H9 (cell line): Measurements from ENCODE around the gene POP4. TPM values are rescaled to one million over a fixed set of nuclear protein-coding genes. Genes with fewer than 3 reads are reported as not detected.

Experiments used
- DNase-seq: peaks from one replicate; pipeline ENCODE4 v3.0.0-alpha.2; 2017
- H2AFZ ChIP-seq: one replicate; pipeline ENCODE4 v1.6.1; 2013; ENCODE audit warnings: mild to moderate bottlenecking, low read length, control low read depth, moderate library complexity
- H2AK5ac ChIP-seq: 2 replicates; pipeline ENCODE4 v1.6.1; 2013; ENCODE audit warnings: low read length, control low read depth, mixed read lengths; ENCODE audit not compliant: insufficient read length
- H2BK120ac ChIP-seq: one replicate; pipeline ENCODE4 v1.6.1; 2013; ENCODE audit warnings: low read depth, mild to moderate bottlenecking, low read length, control low read depth, inconsistent platforms; ENCODE audit not compliant: poor library complexity, severe bottlenecking
- H2BK12ac ChIP-seq: 2 replicates; pipeline ENCODE4 v1.6.1; 2013; ENCODE audit warnings: low read length, control low read depth, mixed read lengths, low read depth; ENCODE audit not compliant: insufficient read length
- H2BK15ac ChIP-seq: 2 replicates; pipeline ENCODE4 v1.6.1; 2013; ENCODE audit warnings: low read depth, low read length, control low read depth
- H2BK20ac ChIP-seq: one replicate; pipeline ENCODE4 v1.6.1; 2013; ENCODE audit warnings: low read depth, mild to moderate bottlenecking, low read length, control low read depth, inconsistent platforms; ENCODE audit not compliant: poor library complexity, severe bottlenecking
- H2BK5ac ChIP-seq: 2 replicates; pipeline ENCODE4 v1.6.1; 2013; ENCODE audit warnings: low read length, control low read depth, mixed read lengths; ENCODE audit not compliant: insufficient read length
- H3K14ac ChIP-seq: 2 replicates; pipeline ENCODE4 v1.6.1; 2013; ENCODE audit warnings: low read length, control low read depth; ENCODE audit not compliant: insufficient read depth
- H3K18ac ChIP-seq: 2 replicates; pipeline ENCODE4 v1.6.1; 2013; ENCODE audit warnings: low read depth, mild to moderate bottlenecking, mixed read lengths, low read length, control low read depth; ENCODE audit not compliant: insufficient read length
- H3K23ac ChIP-seq: 2 replicates; pipeline ENCODE4 v1.6.1; 2013; ENCODE audit warnings: low read length, control low read depth, mixed read lengths, low read depth; ENCODE audit not compliant: insufficient read length
- H3K23me2 ChIP-seq: 2 replicates; pipeline ENCODE4 v1.6.1; 2013; ENCODE audit warnings: low read depth, mild to moderate bottlenecking, mixed read lengths, low read length, control low read depth; ENCODE audit not compliant: insufficient read length, poor library complexity, severe bottlenecking
- H3K27ac ChIP-seq: 2 replicates; pipeline ENCODE4 v1.5.1; 2013; ENCODE audit warnings: low read length, control low read depth, mixed read lengths, low read depth; ENCODE audit not compliant: insufficient read length
- H3K27me3 ChIP-seq: 2 replicates; pipeline ENCODE4 v1.6.1; 2013; ENCODE audit warnings: low read length, control low read depth, inconsistent platforms; ENCODE audit not compliant: insufficient read depth
- H3K4ac ChIP-seq: 2 replicates; pipeline ENCODE4 v1.6.1; 2013; ENCODE audit warnings: low read depth, mild to moderate bottlenecking, control low read depth, inconsistent platforms, low read length, moderate library complexity
- H3K4me1 ChIP-seq: 2 replicates; pipeline ENCODE4 v1.6.1; 2013; ENCODE audit warnings: low read length, control low read depth, inconsistent platforms; ENCODE audit not compliant: insufficient read depth
- H3K4me2 ChIP-seq: 2 replicates; pipeline ENCODE4 v1.6.1; 2013; ENCODE audit warnings: low read length, control low read depth, mixed read lengths; ENCODE audit not compliant: insufficient read length, insufficient read depth
- H3K56ac ChIP-seq: 2 replicates; pipeline ENCODE4 v1.6.1; 2013; ENCODE audit warnings: low read depth, mild to moderate bottlenecking, mixed read lengths, low read length, control low read depth; ENCODE audit not compliant: insufficient read length
- H3K79me1 ChIP-seq: 2 replicates; pipeline ENCODE4 v1.6.1; 2013; ENCODE audit warnings: low read depth, mild to moderate bottlenecking, moderate library complexity, low read length, control low read depth, inconsistent platforms; ENCODE audit not compliant: insufficient read depth, poor library complexity, severe bottlenecking
- H3K79me2 ChIP-seq: 2 replicates; pipeline ENCODE4 v1.6.1; 2013; ENCODE audit warnings: low read length, control low read depth, inconsistent platforms; ENCODE audit not compliant: insufficient read depth
- H3K9ac ChIP-seq: 2 replicates; pipeline ENCODE4 v1.6.1; 2013; ENCODE audit warnings: low read length, control low read depth, mixed read lengths; ENCODE audit not compliant: insufficient read length; ENCODE audit errors: extremely low read depth
- H3K9me3 ChIP-seq: one replicate; pipeline ENCODE4 v1.6.1; 2013; ENCODE audit warnings: low read depth, low read length, inconsistent platforms; ENCODE audit not compliant: control insufficient read depth
- H3T11ph ChIP-seq: one replicate; pipeline ENCODE4 v1.6.1; 2013; ENCODE audit warnings: mild to moderate bottlenecking, low read length, control low read depth, inconsistent platforms
- H4K20me1 ChIP-seq: one replicate; pipeline ENCODE4 v1.6.1; 2013; ENCODE audit not compliant: control insufficient read depth, insufficient read length, insufficient read depth
- H4K5ac ChIP-seq: 2 replicates; pipeline ENCODE4 v1.6.1; 2013; ENCODE audit warnings: low read depth, mild to moderate bottlenecking, mixed read lengths, low read length, control low read depth; ENCODE audit not compliant: insufficient read length
- H4K8ac ChIP-seq: replicated peaks from 2 replicates; pipeline ENCODE4 v1.6.1; 2013; ENCODE audit warnings: low read length, control low read depth, mixed read lengths, low read depth; ENCODE audit not compliant: insufficient read length
- H4K91ac ChIP-seq: 2 replicates; pipeline ENCODE4 v1.6.1; 2013; ENCODE audit warnings: low read depth, mild to moderate bottlenecking, moderate library complexity, mixed read lengths, low read length, control low read depth; ENCODE audit not compliant: insufficient read length
- H3K27ac Mint-ChIP-seq, 3 experiments: 2 replicates in 2 of 3; 3 replicates in 1 of 3; pipeline ENCODE4 v1.8.0; 2020 to 2021; ENCODE audit warnings: mixed read lengths in 3 of 3, mild to moderate bottlenecking in 1 of 3, moderate library complexity in 1 of 3
- H3K27me3 Mint-ChIP-seq: 2 replicates; pipeline ENCODE4 v1.8.0; 2021; ENCODE audit warnings: low read depth, mild to moderate bottlenecking, moderate library complexity, mixed read lengths
- H3K36me3 Mint-ChIP-seq, 3 experiments: 2 replicates in 2 of 3; 3 replicates in 1 of 3; pipeline ENCODE4 v1.8.0; 2020 to 2021; ENCODE audit warnings: low read depth in 3 of 3, mixed read lengths in 3 of 3; ENCODE audit not compliant: insufficient read depth in 1 of 3
- H3K4me1 Mint-ChIP-seq, 2 experiments: 2 replicates each; pipeline ENCODE4 v1.8.0; 2020; ENCODE audit warnings: mixed read lengths in 2 of 2
- H3K4me3 Mint-ChIP-seq, 2 experiments: 2 replicates in 1 of 2; 3 replicates in 1 of 2; pipeline ENCODE4 v1.8.0; 2020 to 2021; ENCODE audit warnings: mild to moderate bottlenecking in 2 of 2, mixed read lengths in 2 of 2, moderate library complexity in 1 of 2
- H3K9me3 Mint-ChIP-seq, 2 experiments: 2 replicates in 1 of 2; 3 replicates in 1 of 2; pipeline ENCODE4 v1.8.0; 2020; ENCODE audit warnings: mild to moderate bottlenecking in 2 of 2, mixed read lengths in 2 of 2, moderate library complexity in 1 of 2
- CTCF ChIP-seq: fragments of 200-600 bp; sonication (generic); conservative IDR thresholded peaks from 3 replicates; pipeline ENCODE4 v1.8.0; 2021; ENCODE audit warnings: antibody characterized with exemption, mild to moderate bottlenecking
- WGBS: extraction: QIAGEN DNeasy Blood & Tissue Kit; methylation state at CpG from one replicate; pipeline ENCODE4 v1.1.7; 2013; ENCODE audit warnings: missing lambda C conversion rate, low lambda C conversion rate, mixed read lengths; ENCODE audit not compliant: insufficient read length; ENCODE audit errors: extremely low coverage; 5-methylcytosine and 5-hydroxymethylcytosine counted together
- total RNA-seq: library from RNA; stranded (reverse); gene quantifications from 2 replicates; pipeline ENCODE4 v1.2.1, GENCODE V29; 2021

The POP4 gene
- total RNA-seq, 1 experiment from 2014 or later: 51.4 TPM

DNA sequence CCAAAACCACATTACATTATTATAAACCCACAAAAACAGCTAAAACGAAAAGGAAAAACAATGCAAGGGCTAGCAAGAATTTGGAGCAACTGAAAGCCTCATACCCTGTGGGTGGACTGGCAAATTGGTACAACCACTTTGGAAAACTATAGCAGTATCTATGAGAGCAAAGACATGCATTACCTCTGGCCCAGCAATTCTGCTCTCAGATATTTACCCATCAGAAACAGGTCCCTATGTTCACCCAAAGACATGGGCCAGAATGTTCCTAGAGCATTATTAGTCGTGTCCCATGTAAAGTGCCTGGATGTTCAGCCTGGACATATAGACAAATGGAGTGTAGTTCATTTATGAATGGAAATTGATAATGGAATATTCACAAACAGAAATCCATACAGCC lies 27.9 kb downstream of the POP4 start:
- H3K14ac ChIP-seq: no peak overlapping the region
- no peak overlapping the region for H3K23ac ChIP-seq
- H3K79me1 ChIP-seq: no peaks in the 10 kb centered on the region
- H4K5ac ChIP-seq: no peak overlapping the region
- no peak overlapping the region for H2BK5ac ChIP-seq
- no peak overlapping the region for H2BK120ac ChIP-seq
- Mint-ChIP-seq H3K27ac (no peak overlapping the region; a peak in 1 of 7 replicates), H3K9me3 (no peaks in the 10 kb centered on the region; a peak in 2 of 5 replicates), H3K27me3 (no peaks in the 10 kb centered on the region; the same call in 1 of the 2 replicates), H3K36me3 (no peaks in the 10 kb centered on the region), H3K4me1 (no peaks in the 10 kb centered on the region), H3K4me3 (no peak overlapping the region)
- H3K9ac ChIP-seq: no peak overlapping the region
- no peaks in the 10 kb centered on the region for H3K79me2 ChIP-seq
- H3K9me3 ChIP-seq: no peaks in the 10 kb centered on the region
- no peak overlapping the region for H3K27ac ChIP-seq
- no peak overlapping the region for H3K4ac ChIP-seq
- H3K18ac ChIP-seq: no peak overlapping the region
- whole genome bisulfite sequencing: no CpG with 5 or more reads among the region's 2 CpGs
- H2BK15ac ChIP-seq: no peak overlapping the region
- H4K20me1 ChIP-seq: no peaks in the 10 kb centered on the region
- no peak overlapping the region for H3T11ph ChIP-seq
- H3K23me2 ChIP-seq: no peaks in the 10 kb centered on the region
- H4K8ac ChIP-seq: no peak overlapping the region
- no peak overlapping the region for H2BK12ac ChIP-seq
- H4K91ac ChIP-seq: no peak overlapping the region
- H3K56ac ChIP-seq: no peak overlapping the region
- no peak overlapping the region for H2AK5ac ChIP-seq
- no peak overlapping the region for H2AFZ ChIP-seq
- no peak for DNase-seq
- H2BK20ac ChIP-seq: no peak overlapping the region
- no peak for TF ChIP-seq CTCF
- H3K4me2 ChIP-seq: no peak overlapping the region
- no peaks in the 10 kb centered on the region for H3K27me3 ChIP-seq
- no peaks in the 10 kb centered on the region for H3K4me1 ChIP-seq
